ENCODE data around the gene CDK3. TPM values are rescaled to one million over a fixed set of nuclear protein-coding genes. Genes with fewer than 3 reads are reported as not detected.

CDK3 gene
- total RNA-seq (2022) (5.2 and 6.8 TPM in 2 replicates), Bru-seq, nascent RNA (percentile 42 among the genes with signal in this experiment), BruChase-seq, experiment 1, labeled RNA remaining after a 2-hour chase (percentile 56 among the genes with signal in this experiment), BruChase-seq, experiment 2, labeled RNA remaining after a 6-hour chase (percentile 62 among the genes with signal in this experiment)
- long read RNA-seq, partial matches to known transcripts = 0 of 1 reads
- long read RNA-seq, other reads (novel, unspliced or antisense) = 1 of 1 reads

- Mint-ChIP-seq H3K27ac (ENCODE audit: unreplicated experiment) (no peak within 1 kb of the TSS), H3K4me1 (ENCODE audit: low read depth, unreplicated experiment) (peaks cover 25% of the 10 kb centered on the region)
- intact Hi-C loops (cut with micrococcal nuclease; ENCODE audit: unreplicated experiment) = no loop called here
Observed at GRCh38 chr17:76000755-76001521, at the start of gene CDK3. Gene CDK3, plus strand, starts transcription at chr17:76000855. Its CDS starts 571 bp downstream, at chr17:76001426.

GRCh38 chr17:75950855-75951554 lies 49.6 kb upstream of the CDK3 start:
- ChIA-PET POLR2A (no interaction called here), CTCF (no interaction called here)
- intact Hi-C loops (cut with micrococcal nuclease; ENCODE audit: unreplicated experiment) = no loop called here

More at GRCh38 chr17:76000755-76001521, at the start of gene CDK3:
- DNase-seq = no peak
- H3K4me3 Mint-ChIP-seq (ENCODE audit: unreplicated experiment) = no peak within 1 kb of the TSS
- Histone ChIP-seq H3K4me1 (peaks cover 47% of the 10 kb centered on the region), H3K9me3 (no peaks in the 10 kb centered on the region), H3K4me3 (ENCODE audit: low read depth, low read length) (no peak within 1 kb of the TSS), H3K36me3 (ENCODE audit: control insufficient read depth, insufficient read depth, low read length) (peaks cover 1% of the 10 kb centered on the region; the same call in 1 of the 2 replicates), H3K27me3 (replicated peaks; ENCODE audit: control insufficient read depth, insufficient read depth, low read length) (no peaks in the 10 kb centered on the region)
- ChIA-PET POLR2A (interaction anchor here (0.5 kb wide), 1 partner anchor 97 kb away, joined by 8 read pairs; no protein-coding TSS in a partner anchor), CTCF (interaction anchor here (0.6 to 3.4 kb wide), 11 partner anchors 9 to 298 kb away, joined by 3 to 19 read pairs (median 4); partner anchors contain the start of genes ACOX1, MRPL38, TEN1 and WBP2)
- H3K9me3 Mint-ChIP-seq (ENCODE audit: unreplicated experiment) = no peaks in the 10 kb centered on the region
- H3K27me3 Mint-ChIP-seq (ENCODE audit: insufficient read depth, unreplicated experiment) = no peaks in the 10 kb centered on the region
- no peak for TF ChIP-seq CTCF (IDR thresholded peaks at IDR 0.05; ENCODE audit: insufficient read depth in 1 of 2, low read depth in 1 of 2, low read length in 1 of 2, severe bottlenecking in 1 of 2, unreplicated experiment in 1 of 2)
- H3K36me3 Mint-ChIP-seq (ENCODE audit: insufficient read depth, unreplicated experiment) = peaks cover 10% of the 10 kb centered on the region
- BruUV-seq (replicated peaks) = no TSS peak

More at GRCh38 chr17:75950855-75951554, 49.6 kb upstream of the CDK3 start:
- Mint-ChIP-seq H3K4me1 (ENCODE audit: low read depth, unreplicated experiment) (no peaks in the 10 kb centered on the region), H3K9me3 (ENCODE audit: unreplicated experiment) (no peaks in the 10 kb centered on the region), H3K36me3 (ENCODE audit: insufficient read depth, unreplicated experiment) (peaks cover 86% of the 10 kb centered on the region), H3K27ac (ENCODE audit: unreplicated experiment) (no peak overlapping the region), H3K27me3 (ENCODE audit: insufficient read depth, unreplicated experiment) (no peaks in the 10 kb centered on the region), H3K4me3 (ENCODE audit: unreplicated experiment) (no peak overlapping the region)
- no peak for TF ChIP-seq CTCF (IDR thresholded peaks at IDR 0.05; ENCODE audit: insufficient read depth in 1 of 2, low read depth in 1 of 2, low read length in 1 of 2, severe bottlenecking in 1 of 2, unreplicated experiment in 1 of 2)
- H3K9me3 ChIP-seq = no peaks in the 10 kb centered on the region
- no peaks in the 10 kb centered on the region for H3K27me3 ChIP-seq (replicated peaks; ENCODE audit: control insufficient read depth, insufficient read depth, low read length)
- no peak overlapping the region for H3K4me3 ChIP-seq (ENCODE audit: low read depth, low read length)
- no peaks in the 10 kb centered on the region for H3K4me1 ChIP-seq
- 0 out of 2 replicates have a peak, but pooled peaks cover 1% of the 10 kb centered on the region for H3K36me3 ChIP-seq (ENCODE audit: control insufficient read depth, insufficient read depth, low read length)
- BruUV-seq (replicated peaks) = no TSS peak
- DNase-seq = no peak
